Left lung (tissue), 10 donors: ENCODE results near the gene XKR3. TPM values are rescaled to one million over a fixed set of nuclear protein-coding genes. Genes with fewer than 3 reads are reported as not detected.

Experiments
- ATAC-seq: fragments of 200-7000 bp; cut with Tn5 transposase; one replicate; pipeline ENCODE4 v1.9.1; 2020; ENCODE audit warnings: moderate library complexity
- DNase-seq, 4 donors: peaks; one replicate each; pipeline ENCODE4 v3.0.0-alpha.2; 2013 to 2020
- H3K27ac ChIP-seq, 2 donors: fragments of 200-600 bp; sonication (generic) in 1 of 2; one replicate each; pipeline versions ENCODE4 v1.5.0 to v1.8.0; 2020 to 2021
- H3K27me3 ChIP-seq, 2 donors: fragments of 200-600 bp; sonication (generic) in 1 of 2; one replicate each; pipeline versions ENCODE4 v1.5.0 to v1.8.0; 2020 to 2021
- H3K36me3 ChIP-seq, 2 donors: fragments of 200-600 bp; sonication (generic) in 1 of 2; one replicate each; pipeline versions ENCODE4 v1.5.0 to v1.8.0; 2020 to 2021
- H3K4me1 ChIP-seq, 2 donors: fragments of 200-600 bp; one replicate each; pipeline ENCODE4 v1.8.0; 2021
- H3K4me3 ChIP-seq, 2 donors: fragments of 200-600 bp; sonication (generic) in 1 of 2; one replicate each; pipeline versions ENCODE4 v1.5.0 to v1.8.0; 2020 to 2021; ENCODE audit warnings: mild to moderate bottlenecking in 1 of 2
- H3K9me3 ChIP-seq, 2 donors: fragments of 200-600 bp; sonication (generic) in 1 of 2; one replicate each; pipeline versions ENCODE4 v1.5.0 to v1.8.0; 2020 to 2021
- intact Hi-C, 2 donors: fragments of 100-400 bp; cut with DNase I; formaldehyde crosslinking; loops; one replicate each; pipeline versions ENCODE4 v1.11.2 to v1.14.2; 2022
- polyA plus RNA-seq, 6 donors: library from polyadenylated mRNA; unstranded; fragments of 120-200 nt; gene quantifications; one replicate each; pipeline ENCODE4 v1.2.1, GENCODE V29; 2013; ENCODE audit not compliant: insufficient read length in 6 of 6
- total RNA-seq, 2 donors: library from RNA; stranded (reverse); fragmentation: NEBNext Ultra II Directional; extraction: Animal tissue kit (Norgen Biotek cat#: 25700); gene quantifications; one replicate each; pipeline ENCODE4 v1.2.1, GENCODE V29; 2021
- TF ChIP-seq, protein P1 (sequence below), 2 donors: fragments of 200-600 bp; sonication (generic) in 1 of 2; IDR thresholded peaks; one replicate each; pipeline versions ENCODE4 v1.5.0 to v1.8.0; 2021; ENCODE audit warnings: antibody characterized with exemption in 2 of 2
- donor health status: DM: no; HTN: yes; CAD: no.
- donor health status: DM: no; HTN: no; CAD: no.

XKR3 gene
- total and polyA plus RNA-seq, 8 donors: 0.15 to 0.31 TPM; not detected in 6

DNA sequence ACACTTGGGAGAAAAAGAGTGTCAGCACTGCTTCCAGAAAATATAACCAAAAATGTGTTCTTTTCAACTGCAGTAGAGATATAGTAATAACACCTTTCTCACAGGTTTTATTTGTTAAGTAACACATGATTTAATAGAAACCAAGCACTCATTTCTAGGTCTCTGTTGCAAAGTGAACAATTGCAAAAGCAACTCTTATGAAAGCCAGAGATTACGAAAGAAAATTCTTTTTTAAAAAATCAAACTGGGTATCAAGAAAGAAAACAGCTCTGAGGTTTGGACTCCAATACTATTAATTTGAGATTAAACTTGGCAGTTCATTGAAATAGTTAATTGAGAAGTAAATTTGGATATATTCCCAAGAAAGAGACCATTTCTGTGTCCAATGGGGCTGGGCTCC, 9.8 kb upstream of the XKR3 start:
- Histone ChIP-seq H3K9me3 (no peaks in the 10 kb centered on the region), H3K27me3 (no peaks in the 10 kb centered on the region), H3K4me1 (no peaks in the 10 kb centered on the region), H3K27ac (no peak overlapping the region), H3K36me3 (no peaks in the 10 kb centered on the region), H3K4me3 (no peak overlapping the region)
- ATAC-seq: no peak
- no peak for DNase-seq
- intact Hi-C loops: no loop called here
- TF ChIP-seq, protein P1, sequence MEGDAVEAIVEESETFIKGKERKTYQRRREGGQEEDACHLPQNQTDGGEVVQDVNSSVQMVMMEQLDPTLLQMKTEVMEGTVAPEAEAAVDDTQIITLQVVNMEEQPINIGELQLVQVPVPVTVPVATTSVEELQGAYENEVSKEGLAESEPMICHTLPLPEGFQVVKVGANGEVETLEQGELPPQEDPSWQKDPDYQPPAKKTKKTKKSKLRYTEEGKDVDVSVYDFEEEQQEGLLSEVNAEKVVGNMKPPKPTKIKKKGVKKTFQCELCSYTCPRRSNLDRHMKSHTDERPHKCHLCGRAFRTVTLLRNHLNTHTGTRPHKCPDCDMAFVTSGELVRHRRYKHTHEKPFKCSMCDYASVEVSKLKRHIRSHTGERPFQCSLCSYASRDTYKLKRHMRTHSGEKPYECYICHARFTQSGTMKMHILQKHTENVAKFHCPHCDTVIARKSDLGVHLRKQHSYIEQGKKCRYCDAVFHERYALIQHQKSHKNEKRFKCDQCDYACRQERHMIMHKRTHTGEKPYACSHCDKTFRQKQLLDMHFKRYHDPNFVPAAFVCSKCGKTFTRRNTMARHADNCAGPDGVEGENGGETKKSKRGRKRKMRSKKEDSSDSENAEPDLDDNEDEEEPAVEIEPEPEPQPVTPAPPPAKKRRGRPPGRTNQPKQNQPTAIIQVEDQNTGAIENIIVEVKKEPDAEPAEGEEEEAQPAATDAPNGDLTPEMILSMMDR (IDR thresholded peaks at IDR 0.05): no peak

DNA sequence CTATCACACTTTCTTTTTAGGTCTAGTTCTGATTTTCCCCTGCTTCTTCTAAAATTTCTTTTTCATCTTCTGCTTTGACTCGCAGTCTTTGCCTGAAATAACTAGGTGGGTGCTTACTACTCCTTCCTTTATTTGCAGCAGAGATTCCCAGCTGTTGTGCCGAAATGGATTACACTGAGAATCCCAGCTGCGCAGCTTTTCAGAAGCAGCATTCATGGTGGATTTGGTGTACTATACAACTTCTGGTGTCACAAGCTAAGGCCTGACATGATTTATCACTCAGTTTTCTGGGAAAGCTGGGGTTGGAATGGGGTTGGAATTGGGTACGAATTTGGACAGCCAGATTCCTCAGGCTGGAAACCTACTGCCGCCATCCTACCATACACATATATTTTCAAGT, 6.0 kb upstream of the XKR3 start:
- TF ChIP-seq, protein P1 (IDR thresholded peaks at IDR 0.05): no peak
- no peaks in the 10 kb centered on the region for H3K9me3 ChIP-seq
- H3K27ac ChIP-seq: no peak overlapping the region
- ATAC-seq: no peak
- H3K27me3 ChIP-seq: no peaks in the 10 kb centered on the region
- H3K4me3 ChIP-seq: no peak overlapping the region
- no peaks in the 10 kb centered on the region for H3K4me1 ChIP-seq
- no peak for DNase-seq
- no peaks in the 10 kb centered on the region for H3K36me3 ChIP-seq
- intact Hi-C loops: no loop called here

DNA sequence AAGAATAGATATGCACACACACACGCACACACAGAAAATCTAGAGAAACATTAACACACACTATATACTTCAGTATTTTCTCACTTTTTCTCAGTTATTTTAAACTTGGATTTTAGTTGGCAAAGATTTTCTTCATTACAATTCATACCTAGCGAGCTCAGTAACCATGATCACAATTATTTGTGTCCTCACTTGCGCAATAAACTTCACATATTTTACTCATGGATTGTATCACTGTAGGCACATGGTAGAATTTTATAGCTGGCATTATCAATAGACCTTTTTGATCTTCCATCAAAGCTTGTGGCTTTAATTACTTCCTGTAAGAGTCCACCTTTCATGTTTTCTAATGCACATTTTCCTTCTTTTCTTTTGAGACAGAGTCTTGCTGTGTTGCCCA, 4.8 kb upstream of the XKR3 start:
- DNase-seq (no peak), ATAC-seq (no peak)
- no peaks in the 10 kb centered on the region for H3K36me3 ChIP-seq
- TF ChIP-seq, protein P1 (IDR thresholded peaks at IDR 0.05): no peak
- peaks cover 0 to 3% of the 10 kb centered on the region in 2 donors for H3K4me1 ChIP-seq
- no peak overlapping the region for H3K4me3 ChIP-seq
- intact Hi-C loops: no loop called here
- H3K27ac ChIP-seq: no peak overlapping the region
- H3K27me3 ChIP-seq: no peaks in the 10 kb centered on the region
- no peaks in the 10 kb centered on the region for H3K9me3 ChIP-seq

DNA sequence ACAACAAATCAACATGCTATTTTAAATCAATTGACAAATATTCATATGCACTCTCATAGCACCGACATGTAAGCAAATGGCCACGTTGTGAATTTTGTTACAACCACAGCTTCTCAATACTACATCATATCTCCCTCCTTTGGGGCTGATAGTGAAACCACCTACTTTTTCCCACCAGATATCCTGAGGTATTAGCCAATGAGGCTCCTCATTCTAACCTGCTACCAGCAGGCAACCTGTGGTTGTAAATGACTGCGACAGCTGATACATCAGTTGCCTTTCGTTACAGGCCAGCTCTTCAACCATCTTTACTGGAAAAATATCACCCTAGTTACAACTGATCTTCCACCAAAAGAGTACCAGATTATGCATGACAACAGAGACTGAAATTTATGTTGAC, 3.7 kb upstream of the XKR3 start:
- ATAC-seq: no peak
- H3K9me3 ChIP-seq: no peaks in the 10 kb centered on the region
- no peak for DNase-seq
- H3K27ac ChIP-seq: no peak overlapping the region
- intact Hi-C loops: no loop called here
- H3K36me3 ChIP-seq: no peaks in the 10 kb centered on the region
- TF ChIP-seq, protein P1 (IDR thresholded peaks at IDR 0.05): no peak
- H3K4me3 ChIP-seq: no peak overlapping the region
- H3K27me3 ChIP-seq: no peaks in the 10 kb centered on the region
- H3K4me1 ChIP-seq: peaks cover 0 to 7% of the 10 kb centered on the region in 2 donors

DNA sequence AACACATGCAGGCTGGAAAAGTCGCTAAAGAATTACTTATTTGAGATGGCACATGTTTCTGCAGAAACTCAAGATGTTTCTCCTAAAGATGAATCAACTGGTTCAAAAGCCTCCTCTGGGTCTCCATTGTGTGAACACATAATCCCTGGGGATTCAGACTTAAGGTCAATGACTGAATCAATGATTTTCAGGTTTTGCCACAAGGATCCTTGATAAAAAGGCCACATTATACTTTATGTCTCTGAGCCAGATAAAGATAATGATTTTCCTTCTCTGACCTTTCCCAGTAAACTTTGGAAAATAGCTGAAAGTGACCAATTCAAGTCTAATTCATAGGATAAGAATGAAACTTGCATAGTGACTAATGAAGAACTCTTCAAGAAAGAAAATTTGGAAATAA, 2.3 kb upstream of the XKR3 start:
- ATAC-seq: no peak
- Histone ChIP-seq H3K4me3 (no peak overlapping the region), H3K4me1 (peaks cover 0 to 7% of the 10 kb centered on the region in 2 donors), H3K9me3 (no peaks in the 10 kb centered on the region), H3K27me3 (no peaks in the 10 kb centered on the region), H3K36me3 (no peaks in the 10 kb centered on the region), H3K27ac (no peak overlapping the region)
- no peak for DNase-seq
- TF ChIP-seq, protein P1 (IDR thresholded peaks at IDR 0.05): no peak
- intact Hi-C loops: no loop called here
